H9 (cell line): ENCODE measurements around the gene SATB2. TPM values are rescaled to one million over a fixed set of nuclear protein-coding genes. Genes with fewer than 3 reads are reported as not detected.

Source experiments
- DNase-seq: peaks from one replicate; pipeline ENCODE4 v3.0.0-alpha.2; 2017
- H2AFZ ChIP-seq: one replicate; pipeline ENCODE4 v1.6.1; 2013; ENCODE audit warnings: mild to moderate bottlenecking, low read length, control low read depth, moderate library complexity
- H2AK5ac ChIP-seq: 2 replicates; pipeline ENCODE4 v1.6.1; 2013; ENCODE audit warnings: low read length, control low read depth, mixed read lengths; ENCODE audit not compliant: insufficient read length
- H2BK120ac ChIP-seq: one replicate; pipeline ENCODE4 v1.6.1; 2013; ENCODE audit warnings: low read depth, mild to moderate bottlenecking, low read length, control low read depth, inconsistent platforms; ENCODE audit not compliant: poor library complexity, severe bottlenecking
- H2BK12ac ChIP-seq: 2 replicates; pipeline ENCODE4 v1.6.1; 2013; ENCODE audit warnings: low read length, control low read depth, mixed read lengths, low read depth; ENCODE audit not compliant: insufficient read length
- H2BK15ac ChIP-seq: 2 replicates; pipeline ENCODE4 v1.6.1; 2013; ENCODE audit warnings: low read depth, low read length, control low read depth
- H2BK20ac ChIP-seq: one replicate; pipeline ENCODE4 v1.6.1; 2013; ENCODE audit warnings: low read depth, mild to moderate bottlenecking, low read length, control low read depth, inconsistent platforms; ENCODE audit not compliant: poor library complexity, severe bottlenecking
- H2BK5ac ChIP-seq: 2 replicates; pipeline ENCODE4 v1.6.1; 2013; ENCODE audit warnings: low read length, control low read depth, mixed read lengths; ENCODE audit not compliant: insufficient read length
- H3K14ac ChIP-seq: 2 replicates; pipeline ENCODE4 v1.6.1; 2013; ENCODE audit warnings: low read length, control low read depth; ENCODE audit not compliant: insufficient read depth
- H3K18ac ChIP-seq: 2 replicates; pipeline ENCODE4 v1.6.1; 2013; ENCODE audit warnings: low read depth, mild to moderate bottlenecking, mixed read lengths, low read length, control low read depth; ENCODE audit not compliant: insufficient read length
- H3K23ac ChIP-seq: 2 replicates; pipeline ENCODE4 v1.6.1; 2013; ENCODE audit warnings: low read length, control low read depth, mixed read lengths, low read depth; ENCODE audit not compliant: insufficient read length
- H3K23me2 ChIP-seq: 2 replicates; pipeline ENCODE4 v1.6.1; 2013; ENCODE audit warnings: low read depth, mild to moderate bottlenecking, mixed read lengths, low read length, control low read depth; ENCODE audit not compliant: insufficient read length, poor library complexity, severe bottlenecking
- H3K27ac ChIP-seq: 2 replicates; pipeline ENCODE4 v1.5.1; 2013; ENCODE audit warnings: low read length, control low read depth, mixed read lengths, low read depth; ENCODE audit not compliant: insufficient read length
- H3K27me3 ChIP-seq: 2 replicates; pipeline ENCODE4 v1.6.1; 2013; ENCODE audit warnings: low read length, control low read depth, inconsistent platforms; ENCODE audit not compliant: insufficient read depth
- H3K4ac ChIP-seq: 2 replicates; pipeline ENCODE4 v1.6.1; 2013; ENCODE audit warnings: low read depth, mild to moderate bottlenecking, control low read depth, inconsistent platforms, low read length, moderate library complexity
- H3K4me1 ChIP-seq: 2 replicates; pipeline ENCODE4 v1.6.1; 2013; ENCODE audit warnings: low read length, control low read depth, inconsistent platforms; ENCODE audit not compliant: insufficient read depth
- H3K4me2 ChIP-seq: 2 replicates; pipeline ENCODE4 v1.6.1; 2013; ENCODE audit warnings: low read length, control low read depth, mixed read lengths; ENCODE audit not compliant: insufficient read length, insufficient read depth
- H3K56ac ChIP-seq: 2 replicates; pipeline ENCODE4 v1.6.1; 2013; ENCODE audit warnings: low read depth, mild to moderate bottlenecking, mixed read lengths, low read length, control low read depth; ENCODE audit not compliant: insufficient read length
- H3K79me1 ChIP-seq: 2 replicates; pipeline ENCODE4 v1.6.1; 2013; ENCODE audit warnings: low read depth, mild to moderate bottlenecking, moderate library complexity, low read length, control low read depth, inconsistent platforms; ENCODE audit not compliant: insufficient read depth, poor library complexity, severe bottlenecking
- H3K79me2 ChIP-seq: 2 replicates; pipeline ENCODE4 v1.6.1; 2013; ENCODE audit warnings: low read length, control low read depth, inconsistent platforms; ENCODE audit not compliant: insufficient read depth
- H3K9ac ChIP-seq: 2 replicates; pipeline ENCODE4 v1.6.1; 2013; ENCODE audit warnings: low read length, control low read depth, mixed read lengths; ENCODE audit not compliant: insufficient read length; ENCODE audit errors: extremely low read depth
- H3K9me3 ChIP-seq: one replicate; pipeline ENCODE4 v1.6.1; 2013; ENCODE audit warnings: low read depth, low read length, inconsistent platforms; ENCODE audit not compliant: control insufficient read depth
- H3T11ph ChIP-seq: one replicate; pipeline ENCODE4 v1.6.1; 2013; ENCODE audit warnings: mild to moderate bottlenecking, low read length, control low read depth, inconsistent platforms
- H4K20me1 ChIP-seq: one replicate; pipeline ENCODE4 v1.6.1; 2013; ENCODE audit not compliant: control insufficient read depth, insufficient read length, insufficient read depth
- H4K5ac ChIP-seq: 2 replicates; pipeline ENCODE4 v1.6.1; 2013; ENCODE audit warnings: low read depth, mild to moderate bottlenecking, mixed read lengths, low read length, control low read depth; ENCODE audit not compliant: insufficient read length
- H4K8ac ChIP-seq: replicated peaks from 2 replicates; pipeline ENCODE4 v1.6.1; 2013; ENCODE audit warnings: low read length, control low read depth, mixed read lengths, low read depth; ENCODE audit not compliant: insufficient read length
- H4K91ac ChIP-seq: 2 replicates; pipeline ENCODE4 v1.6.1; 2013; ENCODE audit warnings: low read depth, mild to moderate bottlenecking, moderate library complexity, mixed read lengths, low read length, control low read depth; ENCODE audit not compliant: insufficient read length
- H3K27ac Mint-ChIP-seq, 3 experiments: 2 replicates in 2 of 3; 3 replicates in 1 of 3; pipeline ENCODE4 v1.8.0; 2020 to 2021; ENCODE audit warnings: mixed read lengths in 3 of 3, mild to moderate bottlenecking in 1 of 3, moderate library complexity in 1 of 3
- H3K27me3 Mint-ChIP-seq: 2 replicates; pipeline ENCODE4 v1.8.0; 2021; ENCODE audit warnings: low read depth, mild to moderate bottlenecking, moderate library complexity, mixed read lengths
- H3K36me3 Mint-ChIP-seq, 3 experiments: 2 replicates in 2 of 3; 3 replicates in 1 of 3; pipeline ENCODE4 v1.8.0; 2020 to 2021; ENCODE audit warnings: low read depth in 3 of 3, mixed read lengths in 3 of 3; ENCODE audit not compliant: insufficient read depth in 1 of 3
- H3K4me1 Mint-ChIP-seq, 2 experiments: 2 replicates each; pipeline ENCODE4 v1.8.0; 2020; ENCODE audit warnings: mixed read lengths in 2 of 2
- H3K4me3 Mint-ChIP-seq, 2 experiments: 2 replicates in 1 of 2; 3 replicates in 1 of 2; pipeline ENCODE4 v1.8.0; 2020 to 2021; ENCODE audit warnings: mild to moderate bottlenecking in 2 of 2, mixed read lengths in 2 of 2, moderate library complexity in 1 of 2
- H3K9me3 Mint-ChIP-seq, 2 experiments: 2 replicates in 1 of 2; 3 replicates in 1 of 2; pipeline ENCODE4 v1.8.0; 2020; ENCODE audit warnings: mild to moderate bottlenecking in 2 of 2, mixed read lengths in 2 of 2, moderate library complexity in 1 of 2
- CTCF ChIP-seq: fragments of 200-600 bp; sonication (generic); conservative IDR thresholded peaks from 3 replicates; pipeline ENCODE4 v1.8.0; 2021; ENCODE audit warnings: antibody characterized with exemption, mild to moderate bottlenecking
- WGBS: extraction: QIAGEN DNeasy Blood & Tissue Kit; methylation state at CpG from one replicate; pipeline ENCODE4 v1.1.7; 2013; ENCODE audit warnings: missing lambda C conversion rate, low lambda C conversion rate, mixed read lengths; ENCODE audit not compliant: insufficient read length; ENCODE audit errors: extremely low coverage; 5-methylcytosine and 5-hydroxymethylcytosine counted together
- total RNA-seq: library from RNA; stranded (reverse); gene quantifications from 2 replicates; pipeline ENCODE4 v1.2.1, GENCODE V29; 2021

SATB2 gene
- total RNA-seq, 1 experiment from 2014 or later: 23.8 TPM

- no peaks in the 10 kb centered on the region for H3K9me3 Mint-ChIP-seq
- peaks cover 6% of the 10 kb centered on the region; the same call in 1 of the 2 replicates for H3K4me1 ChIP-seq
- WGBS: no CpG with 5 or more reads among the region's 1 CpG
- no peak overlapping the region for H2BK12ac ChIP-seq
- no peak overlapping the region for H3K23ac ChIP-seq
- H2BK15ac ChIP-seq: no peak overlapping the region
- H3K27me3 Mint-ChIP-seq: no peaks in the 10 kb centered on the region
- H4K8ac ChIP-seq: no peak overlapping the region
- H4K20me1 ChIP-seq: no peaks in the 10 kb centered on the region
- H2BK5ac ChIP-seq: no peak overlapping the region
- no peaks in the 10 kb centered on the region for H3K23me2 ChIP-seq
- H3K27ac Mint-ChIP-seq: no peak overlapping the region
- peaks cover 9 to 15% of the 10 kb centered on the region in 2 experiments for H3K4me1 Mint-ChIP-seq
- H3K36me3 Mint-ChIP-seq: peaks cover 0 to 5% (median 0%) of the 10 kb centered on the region in 3 experiments; a peak in 2 of 7 replicates
- no peak for DNase-seq
- no peak overlapping the region for H2BK120ac ChIP-seq
- no peak overlapping the region for H3T11ph ChIP-seq
- no peak overlapping the region for H3K4me3 Mint-ChIP-seq
- no peaks in the 10 kb centered on the region for H3K9me3 ChIP-seq
- no peak overlapping the region for H3K4me2 ChIP-seq
- H3K18ac ChIP-seq: no peak overlapping the region
- H3K14ac ChIP-seq: no peak overlapping the region
- H4K91ac ChIP-seq: no peak overlapping the region
- no peak overlapping the region for H3K9ac ChIP-seq
- no peak for TF ChIP-seq CTCF
- H3K27me3 ChIP-seq: no peaks in the 10 kb centered on the region
- no peak overlapping the region for H3K56ac ChIP-seq
- no peak overlapping the region for H3K4ac ChIP-seq
- no peaks in the 10 kb centered on the region for H3K79me1 ChIP-seq
- H2BK20ac ChIP-seq: no peak overlapping the region
- H3K27ac ChIP-seq: no peak overlapping the region
- no peak overlapping the region for H2AK5ac ChIP-seq
- H4K5ac ChIP-seq: no peak overlapping the region
- no peaks in the 10 kb centered on the region for H3K79me2 ChIP-seq
- no peak overlapping the region for H2AFZ ChIP-seq
These were observed 184.7 kb downstream of the SATB2 start for GRCh38 chr2:199273042-199273511.
